Neuronal stem cell (in vitro differentiated cells): ENCODE data around the gene PTPRCAP.
A peak's percentile ranks its signal among the peaks of the same experiment; 100 is the strongest.
"Not testable (repeated sequence)": the region's sequence is repeated elsewhere in the genome, so short reads cannot be mapped to it uniquely, and the experiment has no call there.

ENCODE experiments used
- DNase-seq: peaks from one replicate; pipeline ENCODE4 v3.0.0-alpha.2; 2013; ENCODE audit warnings: low spot score
- H2AFZ ChIP-seq: one replicate; pipeline ENCODE4 v1.6.1; 2013; ENCODE audit warnings: mild to moderate bottlenecking, low read length, inconsistent platforms
- H2AK5ac ChIP-seq: 2 replicates; pipeline ENCODE4 v1.6.1; 2013; ENCODE audit warnings: low read depth, mild to moderate bottlenecking, inconsistent platforms, low read length, moderate library complexity, mixed read lengths
- H2BK120ac ChIP-seq: 2 replicates; pipeline ENCODE4 v1.6.1; 2013; ENCODE audit warnings: low read depth, mild to moderate bottlenecking, inconsistent platforms, low read length, moderate library complexity, mixed read lengths
- H2BK12ac ChIP-seq: one replicate; pipeline ENCODE4 v1.6.1; 2013; ENCODE audit warnings: low read length, inconsistent platforms
- H2BK15ac ChIP-seq: 2 replicates; pipeline ENCODE4 v1.6.1; 2013; ENCODE audit warnings: mild to moderate bottlenecking, low read length, inconsistent platforms, mixed read lengths
- H2BK5ac ChIP-seq: one replicate; pipeline ENCODE4 v1.6.1; 2013; ENCODE audit warnings: inconsistent platforms, mild to moderate bottlenecking, low read length, moderate library complexity
- H3K14ac ChIP-seq: one replicate; pipeline ENCODE4 v1.6.1; 2013; ENCODE audit warnings: low read length, inconsistent platforms
- H3K18ac ChIP-seq: 2 replicates; pipeline ENCODE4 v1.6.1; 2013; ENCODE audit warnings: low read length, inconsistent platforms
- H3K23ac ChIP-seq: 2 replicates; pipeline ENCODE4 v1.6.1; 2013; ENCODE audit warnings: low read depth, mild to moderate bottlenecking, mixed read lengths, low read length, inconsistent platforms; ENCODE audit not compliant: poor library complexity
- H3K27ac ChIP-seq: replicated peaks from 3 replicates; pipeline ENCODE4 v1.5.1; 2013; ENCODE audit warnings: low read length, inconsistent platforms
- H3K27me3 ChIP-seq, 3 experiments: 2 replicates each; pipeline ENCODE4 v1.6.1; 2013; ENCODE audit warnings: low read length in 3 of 3, mild to moderate bottlenecking in 2 of 3, inconsistent platforms in 1 of 3, low read depth in 1 of 3, mixed read lengths in 1 of 3, moderate library complexity in 1 of 3; ENCODE audit not compliant: control insufficient read depth in 3 of 3, insufficient read depth in 3 of 3
- H3K36me3 ChIP-seq, 2 donors: replicated peaks in 1 of 2; 2 replicates each; pipeline ENCODE4 v1.6.1; 2013; ENCODE audit warnings: low read length in 2 of 2; ENCODE audit not compliant: control insufficient read depth in 2 of 2, insufficient read depth in 2 of 2
- H3K4ac ChIP-seq: 2 replicates; pipeline ENCODE4 v1.6.1; 2013; ENCODE audit warnings: inconsistent platforms, mild to moderate bottlenecking, low read length, moderate library complexity
- H3K4me1 ChIP-seq, 2 donors: 1 replicate in 1 of 2; 2 replicates in 1 of 2; pipeline ENCODE4 v1.6.1; 2013; ENCODE audit warnings: low read length in 2 of 2, low read depth in 1 of 2; ENCODE audit not compliant: control insufficient read depth in 2 of 2, insufficient read depth in 1 of 2
- H3K4me2 ChIP-seq: one replicate; pipeline ENCODE4 v1.6.1; 2013; ENCODE audit warnings: mild to moderate bottlenecking, low read length, inconsistent platforms; ENCODE audit not compliant: insufficient read depth, poor library complexity, severe bottlenecking
- H3K4me3 ChIP-seq, 2 donors: 2 replicates each; pipeline ENCODE4 v1.5.1; 2013; ENCODE audit warnings: low read length in 2 of 2, mild to moderate bottlenecking in 2 of 2, inconsistent platforms in 1 of 2, moderate library complexity in 1 of 2
- H3K79me1 ChIP-seq: one replicate; pipeline ENCODE4 v1.6.1; 2013; ENCODE audit warnings: low read depth, mild to moderate bottlenecking, inconsistent platforms, low read length, moderate library complexity
- H3K9ac ChIP-seq: one replicate; pipeline ENCODE4 v1.6.1; 2013; ENCODE audit warnings: mild to moderate bottlenecking, low read depth, low read length, inconsistent platforms; ENCODE audit not compliant: poor library complexity
- H3K9me3 ChIP-seq, 2 donors: replicated peaks in 1 of 2; 2 replicates each; pipeline versions ENCODE3 to v1.6.1; 2013; ENCODE audit warnings: low read length in 2 of 2, mild to moderate bottlenecking in 2 of 2, inconsistent platforms in 1 of 2, low read depth in 1 of 2, mixed read lengths in 1 of 2, moderate library complexity in 1 of 2; ENCODE audit not compliant: control insufficient read depth in 2 of 2, insufficient read depth in 1 of 2
- H4K8ac ChIP-seq: one replicate; pipeline ENCODE4 v1.6.1; 2013; ENCODE audit warnings: low read depth, mild to moderate bottlenecking, inconsistent platforms, low read length, moderate library complexity
- H4K91ac ChIP-seq: one replicate; pipeline ENCODE4 v1.6.1; 2013; ENCODE audit warnings: low read length, low read depth, mild to moderate bottlenecking, inconsistent platforms; ENCODE audit not compliant: poor library complexity
- WGBS, 2 donors: extraction: QIAGEN DNeasy Blood & Tissue Kit; methylation state at CpG; one replicate each; pipeline ENCODE4 v1.1.7; 2013; ENCODE audit warnings: missing lambda C conversion rate in 2 of 2, mixed read lengths in 1 of 2; ENCODE audit not compliant: insufficient read length in 2 of 2, insufficient replicate concordance in 1 of 2; ENCODE audit errors: extremely low coverage in 2 of 2; 5-methylcytosine and 5-hydroxymethylcytosine counted together

Gene PTPRCAP

DNA sequence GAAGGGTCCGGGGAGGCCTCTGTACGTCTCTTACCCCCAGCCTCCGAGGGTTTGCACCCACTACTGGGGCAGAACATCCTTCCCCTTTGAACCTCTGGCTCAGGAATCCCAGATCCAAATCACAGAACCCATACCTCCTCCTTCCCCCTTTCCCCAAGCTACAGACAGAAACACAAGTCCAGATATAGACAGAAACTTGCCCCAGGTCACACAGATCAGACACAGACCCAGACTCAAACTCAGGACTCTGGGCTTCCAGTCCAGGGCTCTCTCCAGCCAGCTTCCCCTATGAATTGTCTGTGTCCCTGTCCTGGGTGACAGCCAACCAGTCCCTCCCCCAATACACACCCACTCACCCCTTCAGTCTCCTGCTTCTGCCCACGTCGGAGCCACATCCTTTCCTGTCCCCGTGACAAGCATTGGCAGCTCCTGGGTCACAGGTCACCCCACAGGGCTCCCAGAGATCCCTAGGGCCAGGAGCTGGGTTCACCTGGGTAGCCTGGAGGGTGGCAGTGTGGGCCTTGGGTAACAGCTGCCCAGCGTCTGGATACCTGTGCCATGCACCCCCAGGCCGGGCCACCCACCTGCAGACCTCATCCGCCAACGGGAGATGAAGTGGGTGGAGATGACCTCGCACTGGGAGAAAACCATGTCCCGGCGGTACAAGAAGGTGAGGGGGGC is 32.8 kb downstream of the PTPRCAP start:
- Histone ChIP-seq H4K8ac (no peak overlapping the region), H3K14ac (peak overlapping the region; percentile 82), H2BK120ac (no peak overlapping the region), H3K23ac (no peak overlapping the region), H2BK12ac (peak overlapping the region; percentile 14), H3K36me3 (peaks cover 6 to 11% of the 10 kb centered on the region in 2 donors), H3K27me3 (no peaks in the 10 kb centered on the region), H3K79me1 (peaks cover 11% of the 10 kb centered on the region), H3K27ac (no peak overlapping the region), H3K4me1 (peaks cover 10 to 31% of the 10 kb centered on the region in 2 donors), H2BK5ac (peak overlapping the region; percentile 53), H3K18ac (peak overlapping the region; percentile 76), H3K9me3 (no peaks in the 10 kb centered on the region), H3K9ac (no peak overlapping the region), H4K91ac (no peak overlapping the region), H3K4ac (no peak overlapping the region), H2AFZ (peak overlapping the region; percentile 77), H3K4me2 (no peak overlapping the region), H3K4me3 (no peak overlapping the region), H2AK5ac (peak overlapping the region; percentile 95), H2BK15ac (no peak overlapping the region)
- no peak for DNase-seq
- WGBS, 2 donors: no CpG with 5 or more reads among the region's 13 CpGs

DNA sequence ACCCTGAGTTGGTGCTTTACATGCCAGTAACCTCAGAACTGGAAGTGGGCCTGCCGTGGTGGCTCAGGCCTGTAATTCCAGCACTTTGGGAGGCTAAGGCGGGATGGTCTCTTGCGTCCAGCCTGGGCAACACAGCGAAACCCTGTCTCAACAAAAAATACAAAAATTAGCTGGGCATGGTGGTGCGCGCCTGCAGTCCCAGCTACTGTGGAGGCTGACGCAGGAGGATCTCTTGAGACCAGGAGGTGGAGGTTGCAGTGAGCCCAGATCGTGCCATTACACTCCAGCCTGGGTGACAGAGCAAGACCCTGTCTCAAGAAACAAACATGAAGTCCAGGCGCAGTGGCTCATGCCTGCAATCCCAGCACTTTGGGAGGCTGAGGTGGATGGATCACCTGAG is 34.4 kb downstream of the PTPRCAP start:
- H3K4me2 ChIP-seq, H3K9me3 ChIP-seq, H3K4me3 ChIP-seq, H3K18ac ChIP-seq, H4K8ac ChIP-seq, H2BK15ac ChIP-seq, H3K4ac ChIP-seq, H2BK120ac ChIP-seq, H3K27me3 ChIP-seq, H3K23ac ChIP-seq, H3K27ac ChIP-seq, H3K14ac ChIP-seq, H4K91ac ChIP-seq, H2BK12ac ChIP-seq, H2BK5ac ChIP-seq, H3K9ac ChIP-seq, DNase-seq: not testable (repeated sequence)
- peak overlapping the region; percentile 77 for H2AFZ ChIP-seq
- WGBS, 2 donors: no CpG with 5 or more reads among the region's 9 CpGs
- peaks cover 21 to 27% of the 10 kb centered on the region in 2 donors for H3K36me3 ChIP-seq
- peaks cover 14% of the 10 kb centered on the region for H3K79me1 ChIP-seq
- H2AK5ac ChIP-seq: peak overlapping the region; percentile 40
- peaks cover 10 to 31% of the 10 kb centered on the region in 2 donors for H3K4me1 ChIP-seq

DNA sequence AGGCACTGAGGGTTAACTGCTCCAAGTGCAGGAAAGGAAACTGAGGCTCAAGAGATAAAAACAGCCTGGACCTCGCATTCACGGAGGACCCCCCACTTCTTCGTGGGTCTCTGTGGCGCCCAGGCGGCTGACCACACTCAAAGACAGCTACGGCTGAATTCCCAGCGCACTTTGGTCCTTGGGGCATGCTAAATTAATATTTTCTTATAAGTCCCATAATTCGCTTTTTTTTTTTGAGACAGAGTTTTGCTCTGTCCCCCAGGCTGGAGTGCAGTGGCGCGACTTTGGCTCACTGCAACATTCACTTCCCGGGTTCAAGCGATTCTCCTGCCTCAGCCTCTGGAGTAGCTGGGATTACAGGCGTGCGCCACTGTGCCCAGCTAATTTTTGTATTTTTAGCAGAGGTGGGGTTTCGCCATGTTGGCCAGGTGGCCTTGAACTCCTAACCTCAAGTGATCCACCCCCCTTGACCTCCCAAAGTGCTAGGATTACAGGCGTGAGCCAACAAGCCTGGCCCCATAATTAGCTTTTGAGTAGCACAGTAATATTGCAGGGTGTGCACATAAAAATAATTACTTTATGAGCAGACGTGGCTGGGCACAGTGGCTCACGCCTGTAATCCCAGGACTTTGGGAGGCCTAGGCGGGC is 35.2 kb downstream of the PTPRCAP start:
- peak overlapping the region; percentile 93 for H2AK5ac ChIP-seq
- H3K9ac ChIP-seq: peak overlapping the region; percentile 50
- not testable (repeated sequence) for H2BK5ac ChIP-seq, H4K8ac ChIP-seq, H3K14ac ChIP-seq, H3K27me3 ChIP-seq, DNase-seq, H2BK120ac ChIP-seq, H2BK12ac ChIP-seq, H3K4ac ChIP-seq, H3K23ac ChIP-seq, H4K91ac ChIP-seq, H3K9me3 ChIP-seq
- peak overlapping the region; percentile 81 for H3K18ac ChIP-seq
- peak overlapping the region; percentile 86 for H2AFZ ChIP-seq
- WGBS, 2 donors: no CpG with 5 or more reads among the region's 19 CpGs
- H3K4me1 ChIP-seq: peaks cover 10 to 31% of the 10 kb centered on the region in 2 donors
- H3K4me3 ChIP-seq: peak overlapping the region; percentile 37
- peak overlapping the region; percentile 96 for H2BK15ac ChIP-seq
- peak overlapping the region; percentile 58 for H3K27ac ChIP-seq
- peaks cover 28 to 34% of the 10 kb centered on the region in 2 donors for H3K36me3 ChIP-seq
- peaks cover 14% of the 10 kb centered on the region for H3K79me1 ChIP-seq
- H3K4me2 ChIP-seq: peak overlapping the region; percentile 48

DNA sequence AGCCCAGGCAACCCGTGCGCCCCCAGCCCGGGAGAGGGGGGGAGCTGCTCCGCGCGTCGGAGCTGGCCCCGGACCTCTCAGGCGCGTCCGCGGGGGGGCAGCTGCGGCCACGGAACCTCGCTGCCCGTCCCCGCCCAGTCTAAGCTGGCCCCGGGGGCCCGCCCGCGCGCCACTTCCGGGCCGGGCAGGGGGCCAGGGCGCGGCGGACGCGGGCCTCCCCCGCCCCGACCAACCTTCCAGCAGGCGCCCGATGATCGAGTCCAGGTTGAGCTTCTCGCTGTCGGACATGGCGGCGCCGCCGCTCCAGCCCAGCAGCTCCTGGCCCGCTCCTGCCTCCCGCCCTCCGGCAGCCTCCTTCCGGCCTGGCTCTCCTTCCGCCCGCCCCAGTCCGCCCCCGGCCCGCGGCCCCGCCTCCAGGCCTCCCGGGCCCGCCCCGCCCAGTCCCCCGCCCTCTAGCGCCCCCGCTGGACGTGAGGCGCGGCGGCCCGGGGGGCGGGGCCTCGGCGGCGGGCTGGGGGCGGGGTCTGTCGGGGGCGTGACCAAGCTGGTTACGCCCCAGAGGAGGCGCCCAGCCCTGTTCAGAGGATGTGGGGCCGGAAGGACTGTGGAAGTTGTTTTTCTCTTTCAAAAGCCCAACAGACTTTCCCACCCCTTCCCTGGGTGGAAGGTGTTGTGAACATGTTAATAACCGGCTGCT is 35.8 kb downstream of the PTPRCAP start, which contains the start of gene PPP1CA:
Gene PPP1CA, minus strand, starts transcription at position 364 of the 697 bp plus-strand sequence. Its CDS starts 76 bp downstream, at position 288.
- peak within 1 kb of the TSS; percentile 93 for H3K4me2 ChIP-seq
- H2BK120ac ChIP-seq: peak within 1 kb of the TSS; percentile 91
- H3K9ac ChIP-seq: peak within 1 kb of the TSS; percentile 94
- peak within 1 kb of the TSS; percentile 93 for H2BK5ac ChIP-seq
- H3K4me1 ChIP-seq: peaks cover 10 to 31% of the 10 kb centered on the region in 2 donors
- peak within 1 kb of the TSS; percentile 93 for H2AK5ac ChIP-seq
- peak within 1 kb of the TSS; percentile 22 for H2BK12ac ChIP-seq
- peak within 1 kb of the TSS; percentile 58 for H3K27ac ChIP-seq
- H3K27me3 ChIP-seq: no peaks in the 10 kb centered on the region
- no CpG with 5 or more reads among the region's 73 CpGs for WGBS, 2 donors
- H3K23ac ChIP-seq: peak within 1 kb of the TSS; percentile 98
- peak; percentile 90 for DNase-seq
- peak within 1 kb of the TSS; percentile 66 for H3K4ac ChIP-seq
- peak within 1 kb of the TSS; percentile 85 to 94 for H3K4me3 ChIP-seq
- H3K14ac ChIP-seq: peak within 1 kb of the TSS; percentile 97
- H4K91ac ChIP-seq: no peak within 1 kb of the TSS
- peaks cover 30 to 41% of the 10 kb centered on the region in 2 donors for H3K36me3 ChIP-seq
- peak within 1 kb of the TSS; percentile 98 for H2AFZ ChIP-seq
- peak within 1 kb of the TSS; percentile 98 for H3K18ac ChIP-seq
- peak within 1 kb of the TSS; percentile 96 for H2BK15ac ChIP-seq
- no peaks in the 10 kb centered on the region for H3K9me3 ChIP-seq
- H3K79me1 ChIP-seq: peaks cover 13% of the 10 kb centered on the region
- no peak within 1 kb of the TSS for H4K8ac ChIP-seq
